HG03571 (cell line): ENCODE results near the gene S100A3.

Experiments
- ATAC-seq: cut with Tn5 transposase; IDR thresholded peaks from one replicate; pipeline ENCODE4 v1.9.1; 2021; ENCODE audit not compliant: unreplicated experiment

The S100A3 gene

DNA sequence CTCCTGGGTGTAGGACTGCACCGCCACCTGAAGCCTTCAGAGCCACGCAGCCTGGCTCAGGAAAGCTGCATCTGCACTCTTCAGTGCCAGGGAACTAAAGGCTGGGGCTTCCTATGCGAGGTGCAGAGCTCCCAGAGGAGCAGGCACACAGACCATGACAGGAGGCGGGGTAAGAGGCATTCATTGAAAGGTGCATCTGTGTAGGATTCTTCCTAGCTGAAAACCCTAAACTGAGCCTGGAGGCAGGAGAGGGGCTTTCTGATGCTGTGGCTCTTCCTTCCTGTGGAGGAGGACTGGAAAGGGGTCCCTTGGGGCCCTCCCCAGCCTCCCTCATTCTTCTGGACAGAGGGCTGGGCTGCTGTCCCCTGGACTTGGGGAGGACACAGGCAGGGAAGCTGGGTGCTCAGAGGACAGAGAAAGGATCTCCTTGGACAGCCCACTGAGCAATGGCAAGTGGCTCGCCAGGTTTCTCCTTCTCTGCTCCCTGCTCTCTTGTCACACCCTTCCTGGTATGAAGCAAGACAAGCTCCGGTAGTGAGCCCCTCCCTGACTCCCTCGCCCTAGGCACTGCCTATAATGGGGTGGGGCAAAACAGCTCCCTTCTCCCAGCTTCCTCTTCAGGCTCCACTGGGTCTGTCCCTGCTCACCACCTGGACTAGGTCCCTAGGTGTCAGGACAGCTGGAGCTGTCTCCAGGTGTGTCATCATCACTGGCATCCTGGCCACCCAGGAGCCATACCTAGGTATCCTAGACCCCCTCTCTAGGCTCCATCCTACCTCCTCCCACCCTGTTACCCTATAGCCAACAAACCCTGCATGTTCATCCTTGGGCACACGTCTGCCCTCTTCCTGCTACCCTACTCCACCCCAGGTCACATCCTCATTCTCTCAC lies 33.3 kb downstream of the S100A3 start:
- no peak for ATAC-seq

- no peak for ATAC-seq
Measured at GRCh38 chr1:153513666-153514065, 35.4 kb downstream of the S100A3 start.

DNA sequence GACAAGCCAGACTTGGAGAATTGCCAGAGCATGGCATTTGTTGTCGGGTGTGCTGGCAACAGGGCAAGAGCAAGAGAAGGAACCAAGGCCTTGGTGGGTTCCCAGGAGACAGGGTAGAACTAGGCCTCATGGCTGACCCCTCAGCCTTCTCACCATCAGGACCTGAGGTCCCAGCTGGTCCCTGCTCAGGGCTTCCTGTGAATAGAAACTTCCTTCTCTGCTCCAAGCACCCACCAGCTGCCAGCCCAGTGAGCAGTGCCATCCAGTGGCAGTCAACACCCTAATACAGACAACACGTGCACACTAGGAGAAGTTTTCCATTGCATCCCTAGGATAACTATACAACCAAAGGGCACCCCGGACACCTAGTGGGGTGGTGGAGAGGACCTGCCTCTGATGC lies 36.0 kb downstream of the S100A3 start:
- no peak for ATAC-seq

DNA sequence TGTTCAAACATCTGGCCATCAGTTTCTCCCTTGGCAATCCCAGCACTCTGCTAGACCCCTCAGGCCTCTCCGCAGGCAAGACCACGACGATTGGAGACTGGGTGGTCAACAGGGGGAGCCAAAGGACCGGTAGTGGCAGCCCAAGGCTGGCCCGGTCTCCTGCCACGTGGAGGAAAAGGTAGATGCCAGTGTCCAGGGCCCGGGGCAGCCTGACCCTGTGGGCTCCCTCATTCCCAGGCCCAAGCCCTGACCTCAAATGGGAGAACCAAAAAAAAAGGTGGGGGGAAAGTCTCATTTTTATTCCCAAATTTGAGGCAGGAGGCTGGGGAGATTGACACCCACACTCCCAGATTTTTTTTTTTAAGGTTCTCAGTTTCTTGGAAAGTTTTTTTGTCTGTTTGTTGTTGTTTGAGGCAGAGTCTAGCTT lies 38.1 kb downstream of the S100A3 start:
- ATAC-seq: no peak

DNA sequence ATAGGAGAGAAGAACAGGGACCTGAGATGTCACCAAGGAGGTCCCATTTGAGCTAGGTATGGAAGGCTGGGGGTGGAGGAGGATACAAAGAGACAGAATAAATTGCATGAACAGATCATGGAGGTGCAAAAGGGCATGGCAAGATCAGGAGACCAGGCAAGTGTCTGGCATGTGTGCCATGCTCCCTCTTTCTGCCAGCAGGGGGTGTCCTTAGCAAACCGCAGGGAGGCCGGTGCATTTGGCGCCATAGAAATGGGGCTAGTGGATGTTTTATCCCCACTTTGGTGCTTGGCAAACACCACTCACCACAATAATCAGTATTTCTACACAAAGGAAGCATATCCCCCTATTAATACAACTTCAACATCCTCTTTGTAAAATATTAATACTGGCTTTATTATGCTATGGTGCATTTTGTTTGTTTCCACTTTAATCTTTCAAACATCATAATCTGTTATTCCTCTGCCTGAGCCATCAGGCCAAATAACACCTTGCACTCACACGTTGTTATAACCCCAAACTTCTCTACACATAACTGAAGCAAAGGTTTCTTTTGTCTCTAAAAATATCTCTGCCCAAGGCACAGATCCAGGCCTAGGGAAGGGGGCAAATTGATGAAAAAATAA lies 39.2 kb downstream of the S100A3 start:
- ATAC-seq: no peak

- ATAC-seq: no peak
Measured at GRCh38 chr1:153509036-153509435, 40.0 kb downstream of the S100A3 start.

GRCh38 chr1:153507926-153508583 lies 41.0 kb downstream of the S100A3 start:
- ATAC-seq: no peak

GRCh38 chr1:153506831-153507413 lies 42.1 kb downstream of the S100A3 start:
- no peak for ATAC-seq

GRCh38 chr1:153506386-153506785 lies 42.7 kb downstream of the S100A3 start:
- no peak for ATAC-seq

GRCh38 chr1:153505576-153505975 lies 43.5 kb downstream of the S100A3 start:
- ATAC-seq: no peak

GRCh38 chr1:153503766-153504165 lies 45.3 kb downstream of the S100A3 start:
- ATAC-seq: no peak

DNA sequence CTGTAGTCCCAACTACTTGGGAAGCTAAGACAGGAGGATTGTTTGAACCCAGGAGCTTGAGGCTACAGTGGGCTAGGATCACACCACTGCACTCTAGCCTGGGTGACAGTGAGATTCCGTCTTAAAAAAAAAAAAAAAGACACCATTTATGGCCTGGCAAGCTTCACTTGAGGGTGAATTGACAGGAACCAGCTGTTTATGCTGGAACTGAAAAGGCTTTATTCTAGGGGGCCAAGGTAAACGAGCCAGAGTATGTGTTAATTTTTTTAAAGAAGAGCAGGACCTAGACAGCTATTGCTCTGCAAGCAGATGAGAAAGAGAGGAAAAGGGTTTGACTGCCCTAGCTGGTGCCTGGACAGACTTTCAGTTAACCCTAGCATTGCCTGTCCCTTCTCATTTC lies 50.3 kb downstream of the S100A3 start:
- no peak for ATAC-seq
